Upper lobe of right lung (tissue), 1 donor: ENCODE measurements around the gene NABP1. TPM values are rescaled to one million over a fixed set of nuclear protein-coding genes. Genes with fewer than 3 reads are reported as not detected.

Experiments used
- ATAC-seq: fragments of 200-7000 bp; cut with Tn5 transposase; one replicate; pipeline ENCODE4 v1.9.1; 2020; ENCODE audit warnings: mild to moderate bottlenecking, moderate library complexity
- DNase-seq: peaks from one replicate; pipeline ENCODE4 v3.0.0-alpha.2; 2020
- H3K27ac ChIP-seq: fragments of 200-600 bp; one replicate; pipeline ENCODE4 v1.8.0; 2022
- H3K27me3 ChIP-seq: fragments of 200-600 bp; one replicate; pipeline ENCODE4 v1.8.0; 2022; ENCODE audit warnings: mild to moderate bottlenecking
- H3K36me3 ChIP-seq: fragments of 200-600 bp; one replicate; pipeline ENCODE4 v1.8.0; 2022
- H3K4me1 ChIP-seq: fragments of 200-600 bp; one replicate; pipeline ENCODE4 v1.8.0; 2022
- H3K4me3 ChIP-seq: fragments of 200-600 bp; one replicate; pipeline ENCODE4 v1.8.0; 2022; ENCODE audit warnings: mild to moderate bottlenecking
- H3K9me3 ChIP-seq: fragments of 200-600 bp; one replicate; pipeline ENCODE4 v1.8.0; 2022
- CTCF ChIP-seq: fragments of 200-600 bp; IDR thresholded peaks from one replicate; pipeline ENCODE4 v1.8.0; 2022; ENCODE audit warnings: antibody characterized with exemption
- intact Hi-C: fragments of 100-400 bp; cut with DNase I; formaldehyde crosslinking; loops from one replicate; pipeline ENCODE4 v1.11.0; 2022
- total RNA-seq: library from RNA; stranded (reverse); fragmentation: NEBNext Ultra II Directional; extraction: Animal tissue kit (Norgen Biotek cat#: 25700); gene quantifications from one replicate; pipeline ENCODE4 v1.2.1, GENCODE V29; 2021
- donor health status: DM: no; HTN: yes; CAD: no; lungs with severe emphysema.

NABP1 gene
- total RNA-seq, 1 donor from 2014 or later, result 50.2 TPM

DNA sequence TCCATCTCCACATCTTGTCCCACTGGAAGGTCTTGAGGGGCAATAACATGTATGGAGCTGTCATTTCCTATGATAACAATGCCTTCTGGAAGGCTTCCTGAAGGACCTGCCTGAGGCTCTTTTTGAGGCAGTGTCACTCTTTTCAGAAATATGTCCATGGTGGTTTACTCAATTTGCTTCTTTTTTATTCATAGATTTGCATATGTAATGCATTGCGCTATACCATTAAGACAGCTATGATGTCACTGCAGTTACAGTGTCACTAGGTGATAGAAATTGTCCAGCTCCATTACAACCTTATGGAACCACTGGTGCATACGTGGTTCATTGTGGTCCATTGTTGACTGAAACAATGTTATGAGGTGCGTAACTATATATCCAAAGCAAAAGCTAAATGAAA lies 19.9 kb downstream of the NABP1 start:
- ATAC-seq, result no peak
- Histone ChIP-seq H3K27ac (no peak overlapping the region), H3K4me3 (no peak overlapping the region), H3K4me1 (no peaks in the 10 kb centered on the region), H3K9me3 (no peaks in the 10 kb centered on the region), H3K36me3 (no peaks in the 10 kb centered on the region), H3K27me3 (no peaks in the 10 kb centered on the region)
- DNase-seq, result no peak
- intact Hi-C loops, result loop anchor here (10.0 kb wide), 1 partner anchor 143 kb away; no protein-coding TSS in a partner anchor
- TF ChIP-seq CTCF, result no peak

- TF ChIP-seq CTCF, result no peak
These were observed 21.5 kb downstream of the NABP1 start for GRCh38 chr2:191699341-191699945.

DNA sequence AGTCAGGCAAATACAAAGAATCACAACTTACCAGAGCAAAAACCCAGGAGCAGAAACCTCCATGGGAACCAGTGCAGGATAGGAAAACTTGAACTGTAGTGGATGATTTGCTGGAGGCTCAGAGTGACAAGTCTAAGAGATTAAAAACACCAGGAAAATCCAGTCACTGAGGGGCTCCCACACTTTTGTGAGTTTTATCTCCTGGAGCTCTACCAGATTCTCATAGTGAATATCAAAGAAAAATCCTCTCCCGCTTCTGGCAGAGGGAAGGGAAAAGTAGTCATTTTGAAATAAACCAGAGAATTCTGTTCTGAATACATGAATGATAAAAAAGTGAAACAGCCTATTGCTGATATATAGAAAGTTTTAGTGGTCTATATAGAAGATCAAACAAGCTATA lies 23.1 kb downstream of the NABP1 start:
- no peaks in the 10 kb centered on the region for H3K9me3 ChIP-seq
- H3K4me1 ChIP-seq, result no peaks in the 10 kb centered on the region
- no peak for TF ChIP-seq CTCF
- ATAC-seq, result no peak
- H3K4me3 ChIP-seq, result no peak overlapping the region
- intact Hi-C loops, result no loop called here
- H3K36me3 ChIP-seq, result no peaks in the 10 kb centered on the region
- H3K27me3 ChIP-seq, result no peaks in the 10 kb centered on the region
- no peak for DNase-seq
- H3K27ac ChIP-seq, result no peak overlapping the region

More at GRCh38 chr2:191699341-191699945, 21.5 kb downstream of the NABP1 start:
- no peak overlapping the region for H3K4me3 ChIP-seq
- DNase-seq (no peak), ATAC-seq (no peak)
- H3K9me3 ChIP-seq, result no peaks in the 10 kb centered on the region
- H3K27ac ChIP-seq, result no peak overlapping the region
- intact Hi-C loops, result loop anchor here (10.0 kb wide), 1 partner anchor 145 kb away; no protein-coding TSS in a partner anchor
- no peaks in the 10 kb centered on the region for H3K27me3 ChIP-seq
- H3K36me3 ChIP-seq, result no peaks in the 10 kb centered on the region
- H3K4me1 ChIP-seq, result no peaks in the 10 kb centered on the region

DNA sequence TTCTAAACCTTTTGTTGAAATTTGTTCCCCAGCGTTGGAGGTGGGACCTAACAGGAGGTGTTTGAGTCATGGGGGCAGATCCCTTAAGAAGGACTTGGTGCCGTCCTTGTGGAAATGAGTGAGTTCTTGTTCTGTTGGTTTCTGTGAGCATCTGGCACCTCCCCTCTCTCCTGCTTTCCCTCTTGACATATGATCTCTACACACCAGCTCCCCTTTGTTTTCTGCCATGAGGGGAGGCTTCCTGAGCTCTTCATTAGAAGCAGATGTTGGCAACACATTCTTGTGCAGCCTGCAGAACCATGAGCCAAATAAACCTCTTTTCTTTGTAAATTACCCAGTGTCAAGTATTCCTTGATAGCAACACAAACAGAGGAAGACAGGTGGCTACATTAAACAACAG lies 23.8 kb downstream of the NABP1 start:
- TF ChIP-seq CTCF, result no peak
- Histone ChIP-seq H3K36me3 (no peaks in the 10 kb centered on the region), H3K27ac (no peak overlapping the region), H3K9me3 (no peaks in the 10 kb centered on the region), H3K27me3 (no peaks in the 10 kb centered on the region), H3K4me3 (no peak overlapping the region), H3K4me1 (no peaks in the 10 kb centered on the region)
- no peak for DNase-seq
- ATAC-seq, result no peak
- intact Hi-C loops, result no loop called here

GRCh38 chr2:191703079-191703725 lies 25.3 kb downstream of the NABP1 start:
- DNase-seq, result peak; percentile 66
- no peak overlapping the region for H3K27ac ChIP-seq
- ATAC-seq, result peak; percentile 64
- intact Hi-C loops, result no loop called here
- TF ChIP-seq CTCF, result no peak
- no peaks in the 10 kb centered on the region for H3K36me3 ChIP-seq
- H3K4me3 ChIP-seq, result no peak overlapping the region
- no peaks in the 10 kb centered on the region for H3K9me3 ChIP-seq
- H3K27me3 ChIP-seq, result no peaks in the 10 kb centered on the region
- no peaks in the 10 kb centered on the region for H3K4me1 ChIP-seq
